Upper lobe of left lung (tissue), 6 donors: ENCODE results near the gene PYCR2. TPM values are rescaled to one million over a fixed set of nuclear protein-coding genes. Genes with fewer than 3 reads are reported as not detected.

Experiments
- ATAC-seq, 2 donors: fragments of 200-7000 bp; cut with Tn5 transposase; one replicate each; pipeline ENCODE4 v1.9.1; 2022; ENCODE audit warnings: mild to moderate bottlenecking in 2 of 2, moderate library complexity in 2 of 2; ENCODE audit not compliant: low FRiP score in 2 of 2
- DNase-seq, 2 donors: peaks; one replicate each; pipeline ENCODE4 v3.0.0-alpha.2; 2019 to 2020
- H3K27ac ChIP-seq, 4 donors: fragments of 200-600 bp; sonication (generic); one replicate each; pipeline ENCODE4 v1.5.1; 2016 to 2019
- H3K27me3 ChIP-seq, 4 donors: fragments of 200-600 bp; sonication (generic); one replicate each; pipeline ENCODE4 v1.5.1; 2017 to 2019
- H3K36me3 ChIP-seq, 4 donors: fragments of 200-600 bp; sonication (generic); one replicate each; pipeline ENCODE4 v1.5.1; 2016 to 2019
- H3K4me1 ChIP-seq, 4 donors: fragments of 200-600 bp; sonication (generic); one replicate each; pipeline ENCODE4 v1.5.1; 2018 to 2019
- H3K4me3 ChIP-seq, 4 donors: fragments of 200-600 bp; sonication (generic); one replicate each; pipeline ENCODE4 v1.5.1; 2017 to 2019; ENCODE audit warnings: mild to moderate bottlenecking in 2 of 4, moderate library complexity in 1 of 4
- H3K9me3 ChIP-seq, 4 donors: fragments of 200-600 bp; sonication (generic); one replicate each; pipeline ENCODE4 v1.5.1; 2018 to 2019
- CTCF ChIP-seq, 6 experiments: fragments of 450-650 bp in 4 of 6; fragments of 200-600 bp in 2 of 6; sonication (generic) in 2 of 6; IDR thresholded peaks; one replicate each; pipeline ENCODE4 v1.5.1; 2016 to 2019; ENCODE audit warnings: antibody characterized with exemption in 6 of 6
- EP300 ChIP-seq, 4 donors: sonication (generic); formaldehyde crosslinking; IDR thresholded peaks; one replicate each; pipeline ENCODE4 v1.5.1; 2017; ENCODE audit warnings: antibody characterized with exemption in 4 of 4, control low read depth in 2 of 4
- POLR2A ChIP-seq, 4 donors: fragments of 450-650 bp; IDR thresholded peaks; one replicate each; pipeline ENCODE4 v1.5.1; 2016 to 2017; ENCODE audit warnings: antibody characterized with exemption in 4 of 4, mild to moderate bottlenecking in 2 of 4
- POLR2AphosphoS5 ChIP-seq, 2 donors: sonication (generic); formaldehyde crosslinking; IDR thresholded peaks; one replicate each; pipeline ENCODE4 v1.5.1; 2017; ENCODE audit warnings: antibody characterized with exemption in 2 of 2
- WGBS, 2 donors: methylation state at CpG; one replicate each; pipeline ENCODE4 v1.1.5; 2017 to 2018; 5-methylcytosine and 5-hydroxymethylcytosine counted together
- total RNA-seq, 6 donors: library from RNA; depleted of rRNA in 4 of 6; stranded (reverse); fragments of >200 nt in 4 of 6; gene quantifications; one replicate each; pipeline versions ENCODE4 v1.1.0 to v1.2.1, GENCODE V29; 2016 to 2021
- donor health status: DM: no; HTN: no; CAD: no; lungs with moderate emphysema.
- donor health status: DM: no; HTN: yes; CAD: no; lungs with severe emphysema.

The PYCR2 gene
- total RNA-seq, 6 donors from 2014 or later: 49.4 to 115 (median 69.6) TPM

- DNase-seq: no peak
- Histone ChIP-seq H3K27me3 (no peaks in the 10 kb centered on the region), H3K4me1 (peaks cover 3 to 8% (median 5%) of the 10 kb centered on the region in 4 donors), H3K4me3 (no peak overlapping the region), H3K36me3 (no peaks in the 10 kb centered on the region), H3K27ac (peak overlapping the region; percentile 16 to 66 (median 23)), H3K9me3 (no peaks in the 10 kb centered on the region)
- WGBS, 2 donors: 82 to 86% methylated on average over 14 of the region's 14 CpGs
- ATAC-seq: no peak
- TF ChIP-seq POLR2A (IDR thresholded peaks at IDR 0.05) (no peak), POLR2AphosphoS5 (IDR thresholded peaks at IDR 0.05) (no peak), EP300 (IDR thresholded peaks at IDR 0.05) (no peak), CTCF (IDR thresholded peaks at IDR 0.05) (no peak)
These were observed 4.4 kb upstream of the PYCR2 start for GRCh38 chr1:225928186-225929175.

GRCh38 chr1:225926551-225927113, 2.6 kb upstream of the PYCR2 start:
- H3K9me3 ChIP-seq: no peaks in the 10 kb centered on the region
- H3K36me3 ChIP-seq: peaks cover 0 to 4% (median 1%) of the 10 kb centered on the region in 4 donors
- peaks cover 14 to 21% (median 18%) of the 10 kb centered on the region in 4 donors for H3K4me1 ChIP-seq
- TF ChIP-seq EP300 (IDR thresholded peaks at IDR 0.05): no peak
- no peak for TF ChIP-seq CTCF (IDR thresholded peaks at IDR 0.05)
- TF ChIP-seq POLR2AphosphoS5 (IDR thresholded peaks at IDR 0.05): no peak
- TF ChIP-seq POLR2A (IDR thresholded peaks at IDR 0.05): no peak
- no peak overlapping the region for H3K4me3 ChIP-seq
- DNase-seq (no peak), ATAC-seq (no peak)
- H3K27ac ChIP-seq: no peak overlapping the region
- whole genome bisulfite sequencing, 2 donors: 78 to 79% methylated on average over 3 of the region's 3 CpGs
- H3K27me3 ChIP-seq: no peaks in the 10 kb centered on the region

GRCh38 chr1:225923381-225923691, 714 bp downstream of the PYCR2 start:
- H3K27ac ChIP-seq: peak overlapping the region; percentile 88 to 96 (median 92)
- H3K9me3 ChIP-seq: no peaks in the 10 kb centered on the region
- WGBS, 2 donors: 0 to 2% methylated on average over 3 to 8 of the region's 8 CpGs
- no peaks in the 10 kb centered on the region for H3K27me3 ChIP-seq
- H3K4me1 ChIP-seq: peaks cover 28 to 40% (median 30%) of the 10 kb centered on the region in 4 donors
- peaks cover 0 to 33% (median 6%) of the 10 kb centered on the region in 4 donors for H3K36me3 ChIP-seq
- peak overlapping the region; percentile 52 to 98 (median 80) for H3K4me3 ChIP-seq
- DNase-seq (peak in 1 of 2 donors; percentile 64), ATAC-seq (peak in 1 of 2 donors; percentile 26)
- TF ChIP-seq POLR2A (IDR thresholded peaks at IDR 0.05) (no peak), POLR2AphosphoS5 (IDR thresholded peaks at IDR 0.05) (no peak), EP300 (IDR thresholded peaks at IDR 0.05) (no peak), CTCF (IDR thresholded peaks at IDR 0.05) (no peak)

GRCh38 chr1:225921734-225922709, 2.0 kb downstream of the PYCR2 start:
- Histone ChIP-seq H3K27ac (peak overlapping the region in 1 of 4 donors; percentile 1), H3K27me3 (no peaks in the 10 kb centered on the region), H3K9me3 (no peaks in the 10 kb centered on the region), H3K4me3 (no peak overlapping the region), H3K36me3 (peaks cover 0 to 46% (median 9%) of the 10 kb centered on the region in 4 donors), H3K4me1 (peaks cover 28 to 40% (median 30%) of the 10 kb centered on the region in 4 donors)
- DNase-seq (peak in 1 of 2 donors; percentile 64), ATAC-seq (no peak)
- WGBS, 2 donors: 90 to 94% methylated on average over 12 to 22 of the region's 23 CpGs
- no peak for TF ChIP-seq POLR2A (IDR thresholded peaks at IDR 0.05)
- no peak for TF ChIP-seq POLR2AphosphoS5 (IDR thresholded peaks at IDR 0.05)
- no peak for TF ChIP-seq CTCF (IDR thresholded peaks at IDR 0.05)
- TF ChIP-seq EP300 (IDR thresholded peaks at IDR 0.05): no peak
